MG63 (cell line): Measurements from ENCODE around the gene TM9SF3. TPM values are rescaled to one million over a fixed set of nuclear protein-coding genes. Genes with fewer than 3 reads are reported as not detected.

Experiments used
- DNase-seq: peaks from one replicate; pipeline ENCODE4 v3.0.0-alpha.2; 2020
- H3K27me3 ChIP-seq: fragments of 250-450 bp; sonication (Bioruptor Pico); 2 replicates; pipeline ENCODE4 v1.5.1; 2020; ENCODE audit warnings: mild to moderate bottlenecking, moderate library complexity
- H3K36me3 ChIP-seq: fragments of 250-450 bp; sonication (Bioruptor Pico); 2 replicates; pipeline ENCODE4 v1.5.1; 2020; ENCODE audit warnings: mild to moderate bottlenecking, moderate library complexity
- H3K4me3 ChIP-seq: fragments of 250-450 bp; sonication (Bioruptor Pico); 2 replicates; pipeline ENCODE4 v1.5.1; 2020; ENCODE audit warnings: mild to moderate bottlenecking, moderate library complexity
- H3K9me3 ChIP-seq: fragments of 250-450 bp; sonication (Bioruptor Pico); 2 replicates; pipeline ENCODE4 v1.5.1; 2020; ENCODE audit warnings: mild to moderate bottlenecking, moderate library complexity
- total RNA-seq: library from RNA; depleted of rRNA; stranded (reverse); fragments of >200 nt; shearing (Covaris generic); gene quantifications from 2 replicates; pipeline ENCODE4 v1.2.3, GENCODE V29; 2014; ENCODE audit warnings: low replicate concordance

Gene TM9SF3
- total RNA-seq, 1 experiment from 2014 or later: 28.2 TPM

DNA sequence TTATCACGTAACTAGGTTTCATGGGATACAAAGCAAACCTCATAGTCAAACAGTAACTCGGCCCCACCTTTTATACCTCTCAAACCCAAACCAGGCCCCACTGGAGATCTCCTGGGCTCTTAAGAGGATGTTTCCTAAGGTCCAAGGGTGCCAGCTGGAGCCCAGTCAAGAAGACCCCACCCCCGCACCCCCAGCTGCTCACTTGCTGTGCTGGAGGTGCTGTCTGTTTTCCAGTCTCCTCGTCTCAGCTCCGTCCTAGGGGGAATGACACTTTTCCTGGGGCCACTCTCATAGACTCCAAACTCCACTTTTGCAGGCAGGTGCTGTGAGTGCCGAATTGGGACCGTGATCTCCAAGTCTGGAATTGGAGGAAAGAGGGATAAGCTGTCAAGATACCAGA is 22.7 kb upstream of the TM9SF3 start:
- H3K36me3 ChIP-seq: no peaks in the 10 kb centered on the region
- H3K4me3 ChIP-seq: no peak overlapping the region
- DNase-seq: no peak
- no peaks in the 10 kb centered on the region for H3K27me3 ChIP-seq
- H3K9me3 ChIP-seq: no peaks in the 10 kb centered on the region

DNA sequence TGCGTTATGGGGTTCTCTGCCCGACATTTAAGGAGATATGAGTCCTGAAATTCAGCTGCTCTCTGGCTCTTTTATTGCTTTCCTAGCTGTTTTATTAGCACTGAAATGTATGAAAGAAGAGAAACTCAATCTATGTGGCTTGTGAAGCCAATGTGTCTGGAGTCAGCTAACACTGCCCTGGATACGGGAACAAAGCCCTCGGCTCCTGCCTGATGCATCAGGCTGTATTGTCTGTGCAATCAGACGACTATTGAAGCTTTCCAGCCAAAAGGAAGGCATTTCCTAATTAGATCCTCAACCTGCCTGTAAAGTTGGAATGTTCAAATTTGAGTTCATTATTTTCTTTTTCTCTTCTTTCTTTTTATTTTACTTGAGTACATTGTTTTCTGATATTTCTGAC is 22.0 kb upstream of the TM9SF3 start:
- Histone ChIP-seq H3K9me3 (no peaks in the 10 kb centered on the region), H3K27me3 (no peaks in the 10 kb centered on the region), H3K4me3 (no peak overlapping the region), H3K36me3 (no peaks in the 10 kb centered on the region)
- DNase-seq: no peak

GRCh38 chr10:96608262-96608661 is 21.4 kb upstream of the TM9SF3 start:
- Histone ChIP-seq H3K36me3 (no peaks in the 10 kb centered on the region), H3K4me3 (no peak overlapping the region), H3K9me3 (no peaks in the 10 kb centered on the region), H3K27me3 (no peaks in the 10 kb centered on the region)
- DNase-seq: no peak

GRCh38 chr10:96606946-96607345 is 20.1 kb upstream of the TM9SF3 start:
- Histone ChIP-seq H3K9me3 (no peaks in the 10 kb centered on the region), H3K4me3 (no peak overlapping the region), H3K36me3 (no peaks in the 10 kb centered on the region), H3K27me3 (no peaks in the 10 kb centered on the region)
- no peak for DNase-seq

DNA sequence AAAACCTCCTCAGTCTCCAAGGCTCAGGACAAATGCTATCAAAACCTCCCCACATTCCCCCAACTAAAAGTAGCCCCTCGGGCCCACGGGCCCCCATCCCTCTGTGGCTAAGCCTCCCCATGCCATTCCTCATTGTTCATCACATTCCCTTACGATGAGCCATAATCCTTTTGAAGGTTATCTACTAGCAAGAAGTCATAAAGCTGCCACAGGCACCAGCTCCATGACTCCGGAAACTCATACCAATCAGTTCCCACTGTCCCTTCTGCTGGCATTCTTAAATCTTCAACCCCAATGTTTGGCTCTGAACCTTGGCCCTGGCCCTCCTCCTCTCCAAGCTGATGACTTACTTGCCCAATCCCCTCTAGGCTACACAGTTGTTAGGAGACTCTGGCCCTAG is 19.4 kb upstream of the TM9SF3 start:
- H3K9me3 ChIP-seq: no peaks in the 10 kb centered on the region
- no peaks in the 10 kb centered on the region for H3K27me3 ChIP-seq
- H3K4me3 ChIP-seq: no peak overlapping the region
- H3K36me3 ChIP-seq: no peaks in the 10 kb centered on the region
- DNase-seq: no peak

DNA sequence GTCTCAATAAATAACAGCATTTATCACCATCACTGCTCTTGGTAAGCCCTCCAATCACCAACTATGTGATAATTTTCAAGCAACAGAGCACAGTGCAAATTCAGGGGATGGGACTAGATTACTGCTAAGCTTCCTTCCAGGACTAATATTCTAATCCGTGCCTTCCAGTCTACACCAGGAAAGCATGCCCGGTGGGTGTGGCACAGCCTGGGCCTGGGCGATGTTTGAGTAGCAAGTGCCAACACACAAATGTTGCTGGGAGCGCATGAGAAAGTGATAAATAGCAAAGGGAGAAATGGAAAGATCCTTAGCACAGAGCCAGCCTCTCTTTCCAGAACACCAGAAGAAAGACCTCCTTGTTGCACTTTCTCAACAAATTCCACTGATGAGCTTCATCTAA is 13.5 kb upstream of the TM9SF3 start:
- H3K4me3 ChIP-seq: no peak overlapping the region
- no peaks in the 10 kb centered on the region for H3K27me3 ChIP-seq
- H3K9me3 ChIP-seq: no peaks in the 10 kb centered on the region
- no peaks in the 10 kb centered on the region for H3K36me3 ChIP-seq
- no peak for DNase-seq

GRCh38 chr10:96598846-96599245 is 12.0 kb upstream of the TM9SF3 start:
- Histone ChIP-seq H3K9me3 (no peaks in the 10 kb centered on the region), H3K36me3 (no peaks in the 10 kb centered on the region), H3K4me3 (no peak overlapping the region), H3K27me3 (no peaks in the 10 kb centered on the region)
- no peak for DNase-seq

DNA sequence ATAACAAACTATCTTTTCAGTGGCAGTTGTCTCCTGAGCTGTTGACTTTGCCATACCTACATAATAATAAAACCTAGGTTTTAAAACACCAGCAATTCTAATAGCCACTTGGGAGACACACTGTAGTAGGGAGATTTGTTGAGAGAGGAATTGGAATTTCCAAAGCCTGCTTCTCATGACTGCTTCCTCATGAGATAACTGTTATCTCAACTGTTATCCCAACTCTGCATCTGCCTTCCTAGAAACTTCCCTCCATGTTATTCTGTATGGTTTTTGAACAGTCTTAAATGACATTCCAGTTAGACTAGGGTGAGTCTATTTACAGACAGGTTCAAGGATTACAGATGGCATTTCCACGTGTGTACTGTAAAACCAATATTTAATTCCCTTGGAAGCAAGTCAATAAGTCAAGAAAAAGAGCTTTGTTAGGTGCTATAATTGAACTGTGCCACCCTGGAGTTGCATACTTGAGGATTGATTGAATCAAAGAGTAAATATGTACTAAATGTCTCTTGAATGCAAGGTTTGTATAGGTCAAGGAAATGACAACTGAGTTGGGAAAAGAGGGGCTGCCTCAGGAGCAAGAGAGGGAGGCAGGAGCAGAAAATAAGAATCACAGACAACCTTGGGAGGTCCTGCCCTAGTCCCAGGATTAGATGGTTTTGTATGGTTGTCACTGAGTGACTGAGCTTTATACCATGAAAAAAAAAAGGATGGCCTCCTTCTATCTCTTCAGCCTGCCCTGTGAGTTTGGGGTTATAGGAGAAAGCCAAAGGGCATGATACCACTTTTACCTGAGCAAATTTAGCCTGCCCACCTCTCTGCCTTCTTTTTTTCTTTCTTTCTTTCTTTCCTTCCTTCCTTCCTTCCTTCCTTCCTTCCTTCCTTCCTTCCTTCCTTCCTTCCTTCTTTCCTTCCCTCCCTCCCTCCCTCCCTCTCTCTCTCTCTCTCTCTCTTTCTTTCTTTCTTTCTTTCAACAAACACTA is 9.9 kb upstream of the TM9SF3 start:
- no peaks in the 10 kb centered on the region for H3K27me3 ChIP-seq
- H3K36me3 ChIP-seq: no peaks in the 10 kb centered on the region
- H3K4me3 ChIP-seq: no peak overlapping the region
- DNase-seq: no peak
- H3K9me3 ChIP-seq: no peaks in the 10 kb centered on the region

- Histone ChIP-seq H3K9me3 (no peaks in the 10 kb centered on the region), H3K36me3 (no peaks in the 10 kb centered on the region)
- no peak for DNase-seq
These were observed 8.9 kb upstream of the TM9SF3 start for GRCh38 chr10:96595741-96596140.

DNA sequence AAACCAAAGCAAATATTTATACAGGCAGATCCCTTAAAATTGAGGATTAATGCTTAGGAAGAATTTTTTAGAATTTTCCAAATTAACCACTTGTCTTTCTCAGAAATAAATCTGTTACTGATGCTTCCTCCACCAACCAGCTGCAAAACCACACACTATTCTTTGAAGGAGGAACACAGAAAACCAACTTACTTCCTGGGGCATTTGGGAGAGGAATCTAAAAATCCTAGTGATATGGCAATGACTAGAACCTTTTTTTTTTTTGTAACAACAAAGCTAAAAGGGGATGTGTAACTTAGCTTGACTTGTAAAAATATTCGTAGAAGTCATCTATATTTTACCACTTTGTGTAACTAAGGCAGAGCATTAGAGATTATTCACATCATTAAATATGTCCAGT is 5.1 kb upstream of the TM9SF3 start:
- no peak for DNase-seq
- Histone ChIP-seq H3K27me3 (no peaks in the 10 kb centered on the region), H3K36me3 (no peaks in the 10 kb centered on the region), H3K9me3 (no peaks in the 10 kb centered on the region), H3K4me3 (no peak overlapping the region)

More at GRCh38 chr10:96595741-96596140, 8.9 kb upstream of the TM9SF3 start:
- no peak overlapping the region for H3K4me3 ChIP-seq
- H3K27me3 ChIP-seq: no peaks in the 10 kb centered on the region

GRCh38 chr10:96588616-96589419 is 2.0 kb upstream of the TM9SF3 start:
- no peak for DNase-seq
- no peak overlapping the region for H3K4me3 ChIP-seq
- no peaks in the 10 kb centered on the region for H3K9me3 ChIP-seq

GRCh38 chr10:96588060-96588554 is 1.3 kb upstream of the TM9SF3 start:
- peak overlapping the region; percentile 92 for H3K4me3 ChIP-seq
- DNase-seq: no peak
- H3K27me3 ChIP-seq: no peaks in the 10 kb centered on the region
- H3K36me3 ChIP-seq: peaks cover 18% of the 10 kb centered on the region
- H3K9me3 ChIP-seq: no peaks in the 10 kb centered on the region

More at GRCh38 chr10:96588616-96589419, 2.0 kb upstream of the TM9SF3 start:
- Histone ChIP-seq H3K27me3 (no peaks in the 10 kb centered on the region), H3K36me3 (peaks cover 15% of the 10 kb centered on the region)

GRCh38 chr10:96587264-96588059 is 650 bp upstream of the TM9SF3 start:
- Histone ChIP-seq H3K36me3 (peaks cover 19% of the 10 kb centered on the region), H3K27me3 (no peaks in the 10 kb centered on the region), H3K9me3 (no peaks in the 10 kb centered on the region), H3K4me3 (peak overlapping the region; percentile 92)
- DNase-seq: peak; percentile 87

DNA sequence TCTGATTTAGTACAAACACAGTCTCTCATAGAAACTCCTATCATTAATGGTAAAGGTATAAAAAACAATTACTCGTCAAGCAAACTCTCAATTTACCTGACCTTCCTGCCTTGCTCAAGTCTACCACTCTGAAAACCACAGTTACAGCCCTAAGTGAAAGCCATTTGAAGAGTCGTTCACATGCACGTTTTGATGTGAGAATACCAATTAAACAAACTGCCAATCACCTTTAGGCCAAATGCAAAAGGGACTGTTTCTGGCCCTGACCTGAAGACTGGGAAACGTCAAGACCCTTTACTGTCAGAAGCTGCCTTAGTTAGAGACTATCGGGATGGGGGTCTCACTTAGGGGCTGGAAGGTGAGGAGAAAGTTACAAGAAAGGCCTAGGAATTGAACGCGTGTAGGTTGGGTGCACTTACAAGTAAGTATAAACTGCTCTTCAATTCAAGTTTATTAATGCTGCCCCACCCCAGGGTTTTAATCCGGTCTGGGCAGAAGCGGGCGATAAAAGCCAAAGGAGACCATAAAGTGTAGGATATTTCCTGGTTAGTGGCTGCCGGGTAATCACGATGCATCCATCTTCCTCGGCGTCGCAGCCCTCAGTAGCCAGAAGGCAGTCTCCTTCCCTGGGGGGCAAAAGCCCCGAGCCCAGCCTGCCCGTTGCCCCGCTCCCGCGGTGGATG is 935 bp downstream of the TM9SF3 start:
- Histone ChIP-seq H3K9me3 (no peaks in the 10 kb centered on the region), H3K4me3 (peak overlapping the region; percentile 92), H3K27me3 (no peaks in the 10 kb centered on the region), H3K36me3 (peaks cover 26% of the 10 kb centered on the region)
- no peak for DNase-seq

- peaks cover 29% of the 10 kb centered on the region for H3K36me3 ChIP-seq
- H3K27me3 ChIP-seq: no peaks in the 10 kb centered on the region
- no peaks in the 10 kb centered on the region for H3K9me3 ChIP-seq
- H3K4me3 ChIP-seq: no peak overlapping the region; the same call in 1 of the 2 replicates
- no peak for DNase-seq
These were observed 2.3 kb downstream of the TM9SF3 start for GRCh38 chr10:96584474-96584873.

DNA sequence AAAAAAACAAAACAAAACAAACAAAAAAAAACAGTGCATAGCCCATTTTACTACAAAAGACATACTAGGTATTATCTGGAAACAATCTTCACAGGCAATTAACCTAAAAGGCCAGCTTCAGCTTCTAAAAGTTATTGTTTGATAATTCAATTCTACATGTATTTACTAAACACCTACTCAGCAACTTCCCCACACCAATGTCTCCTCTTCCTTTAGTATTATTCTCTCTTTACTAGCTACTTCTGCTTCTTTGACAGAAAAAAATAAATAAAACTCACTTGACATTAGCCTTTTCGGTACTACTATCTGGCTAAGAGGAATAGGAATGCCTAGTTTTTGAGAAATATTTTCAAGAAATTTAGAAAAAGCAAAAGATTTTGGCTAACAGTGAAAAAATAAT is 2.8 kb downstream of the TM9SF3 start:
- Histone ChIP-seq H3K4me3 (no peak overlapping the region), H3K27me3 (no peaks in the 10 kb centered on the region), H3K36me3 (peaks cover 31% of the 10 kb centered on the region), H3K9me3 (no peaks in the 10 kb centered on the region)
- no peak for DNase-seq
